ENCODE results near the gene PLSCR5.

PLSCR5 gene

DNA sequence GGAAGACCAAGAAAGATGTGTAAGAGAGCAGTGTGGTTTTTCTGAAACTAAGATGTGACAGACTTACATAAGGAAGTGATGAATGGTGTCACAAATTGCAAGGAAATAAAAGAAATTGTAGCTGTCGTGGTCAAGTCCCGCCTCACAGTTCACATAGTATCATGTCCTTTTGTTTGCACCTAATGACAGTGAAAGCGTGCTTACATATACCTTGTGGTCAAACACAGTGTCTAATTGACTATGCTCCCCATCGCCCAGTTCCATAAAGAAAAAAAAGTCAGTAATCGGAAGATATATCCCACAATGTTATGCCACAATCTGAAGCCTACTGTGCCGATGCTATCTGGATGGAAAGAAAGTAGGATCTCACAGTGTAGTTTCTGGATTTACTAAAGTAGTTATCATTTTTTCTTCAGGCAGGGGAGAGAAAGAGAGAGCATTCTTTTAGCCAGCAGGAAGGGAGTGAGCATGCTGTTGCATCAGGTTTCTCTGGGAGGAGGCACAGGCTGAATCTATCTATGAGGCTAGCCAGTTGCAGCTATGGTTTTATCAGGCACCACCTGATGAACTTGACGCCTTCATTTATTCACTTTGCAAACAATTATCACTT, 50.9 kb downstream of the PLSCR5 start:
- Histone ChIP-seq H3K36me3 (ENCODE audit: control insufficient read depth in 1 of 2, insufficient read depth in 2 of 2, low read length in 2 of 2) (no peaks in the 10 kb centered on the region), H3K4ac (ENCODE audit: low read depth, low read length) (no peak overlapping the region), H3K79me1 (ENCODE audit: low read length) (no peaks in the 10 kb centered on the region), H3K14ac (ENCODE audit: low read length) (no peak overlapping the region), H2AK5ac (ENCODE audit: low read length) (no peak overlapping the region), H2AFZ (ENCODE audit: insufficient read depth, low read length, poor library complexity) (no peak overlapping the region), H2BK5ac (ENCODE audit: low read depth, low read length, poor library complexity) (no peak overlapping the region), H2BK12ac (ENCODE audit: low read length) (no peak overlapping the region), H3K23ac (ENCODE audit: low read length) (no peak overlapping the region), H4K91ac (ENCODE audit: low read depth, low read length) (no peak overlapping the region), H3K9ac (ENCODE audit: low read length) (no peak overlapping the region), H3K79me2 (ENCODE audit: control insufficient read depth, insufficient read depth, low read length, poor library complexity) (no peaks in the 10 kb centered on the region), H4K12ac (ENCODE audit: low read depth, low read length) (no peak overlapping the region), H4K8ac (ENCODE audit: low read depth, low read length) (no peak overlapping the region), H3K4me2 (ENCODE audit: low read length) (no peak overlapping the region), H2BK120ac (ENCODE audit: insufficient read depth, low read length, poor library complexity) (no peak overlapping the region), H3K9me3 (ENCODE audit: insufficient read depth, low read depth, low read length) (no peaks in the 10 kb centered on the region), H3K27me3 (ENCODE audit: insufficient read depth, low read length) (no peaks in the 10 kb centered on the region), H3K4me1 (ENCODE audit: control insufficient read depth in 1 of 2, insufficient read depth in 2 of 2, low read length in 2 of 2) (no peaks in the 10 kb centered on the region), H3K27ac (ENCODE audit: low read depth, low read length) (no peak overlapping the region), H3K4me3 (ENCODE audit: low read depth, low read length) (no peak overlapping the region), H3K18ac (ENCODE audit: low read length) (no peak overlapping the region)
- DNase-seq = peak in 1 of 2 donors; percentile 14
- WGBS (ENCODE audit: extremely low coverage, insufficient coverage, insufficient read length) = 100% methylated on average over 1 of the region's 7 CpGs

DNA sequence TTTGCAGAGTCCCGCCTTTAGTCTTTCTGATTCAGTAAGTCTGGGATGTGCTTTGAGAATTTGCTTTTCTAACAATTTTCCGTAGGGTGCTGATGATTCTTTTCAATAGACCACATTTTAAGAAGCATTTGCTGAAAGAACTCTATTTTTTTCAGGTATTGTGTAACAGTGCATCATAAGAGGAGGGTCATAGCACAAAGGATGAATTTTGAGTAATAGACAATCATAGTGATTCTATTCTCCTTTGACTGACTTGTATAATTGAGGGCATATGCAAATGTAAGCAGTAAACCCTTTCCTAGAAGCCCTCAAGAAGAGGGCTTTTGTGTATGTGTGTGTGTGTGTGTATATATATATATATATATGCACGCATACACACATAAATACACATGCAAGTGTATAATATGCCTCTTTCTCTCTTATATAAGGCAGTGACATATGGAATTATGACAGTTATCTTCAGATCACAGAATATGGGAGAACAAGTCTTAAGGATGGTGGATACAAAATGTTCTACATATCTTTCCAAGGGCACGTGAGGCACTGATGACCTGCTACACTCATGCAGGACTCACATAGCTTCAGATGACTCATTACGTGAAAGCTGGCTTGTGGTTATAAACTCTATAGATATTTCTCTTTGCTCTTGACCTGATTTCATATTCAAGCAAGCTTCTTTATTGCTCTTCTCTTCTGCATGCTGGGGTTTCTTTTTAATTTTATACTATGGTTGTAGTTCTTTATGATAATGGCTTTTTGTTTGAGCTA, 54.2 kb downstream of the PLSCR5 start:
- Histone ChIP-seq H3K4me3 (ENCODE audit: low read depth, low read length) (no peak overlapping the region), H3K4ac (ENCODE audit: low read depth, low read length) (no peak overlapping the region), H3K36me3 (ENCODE audit: control insufficient read depth in 1 of 2, insufficient read depth in 2 of 2, low read length in 2 of 2) (no peaks in the 10 kb centered on the region), H3K23ac (ENCODE audit: low read length) (no peak overlapping the region), H4K12ac (ENCODE audit: low read depth, low read length) (no peak overlapping the region), H2BK5ac (ENCODE audit: low read depth, low read length, poor library complexity) (no peak overlapping the region), H3K18ac (ENCODE audit: low read length) (no peak overlapping the region), H4K8ac (ENCODE audit: low read depth, low read length) (no peak overlapping the region), H3K9me3 (ENCODE audit: insufficient read depth, low read depth, low read length) (no peaks in the 10 kb centered on the region), H3K79me2 (ENCODE audit: control insufficient read depth, insufficient read depth, low read length, poor library complexity) (no peaks in the 10 kb centered on the region), H3K4me2 (ENCODE audit: low read length) (no peak overlapping the region), H3K4me1 (ENCODE audit: control insufficient read depth in 1 of 2, insufficient read depth in 2 of 2, low read length in 2 of 2) (no peaks in the 10 kb centered on the region), H3K27me3 (ENCODE audit: insufficient read depth, low read length) (no peaks in the 10 kb centered on the region), H3K79me1 (ENCODE audit: low read length) (no peaks in the 10 kb centered on the region), H2BK12ac (ENCODE audit: low read length) (no peak overlapping the region), H2BK120ac (ENCODE audit: insufficient read depth, low read length, poor library complexity) (no peak overlapping the region), H2AFZ (ENCODE audit: insufficient read depth, low read length, poor library complexity) (no peak overlapping the region), H4K91ac (ENCODE audit: low read depth, low read length) (no peak overlapping the region), H3K9ac (ENCODE audit: low read length) (no peak overlapping the region), H3K27ac (ENCODE audit: low read depth, low read length) (no peak overlapping the region), H2AK5ac (ENCODE audit: low read length) (no peak overlapping the region), H3K14ac (ENCODE audit: low read length) (no peak overlapping the region)
- WGBS (ENCODE audit: extremely low coverage, insufficient coverage, insufficient read length) = no CpG with 5 or more reads among the region's 5 CpGs
- peak; percentile 51 to 78 for DNase-seq

DNA sequence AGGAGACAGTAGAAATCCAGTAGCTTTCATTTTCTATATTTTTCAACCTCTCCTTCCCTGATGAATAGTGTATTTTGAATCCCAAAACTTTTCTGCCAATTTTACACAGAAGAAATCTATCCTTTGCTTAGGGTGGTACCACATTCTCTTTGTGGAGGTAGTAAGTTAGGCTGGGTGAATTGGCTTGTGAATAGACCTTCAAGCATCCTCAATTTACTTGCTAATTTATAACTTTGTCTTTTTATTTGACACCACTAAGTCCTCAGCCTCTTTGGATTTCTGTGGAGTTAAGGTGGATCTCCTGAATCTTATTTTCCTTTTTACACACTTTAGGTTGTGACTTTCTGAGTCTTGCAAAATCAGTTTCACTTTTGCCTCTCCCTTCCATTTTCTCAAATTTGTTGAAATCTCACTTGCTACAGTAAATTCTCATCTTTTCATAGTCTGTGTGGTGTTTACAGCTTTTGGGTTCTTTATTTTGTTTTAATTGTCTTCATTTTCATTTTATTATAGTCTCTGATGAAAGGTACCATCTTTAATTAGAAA, 55.0 kb downstream of the PLSCR5 start:
- no peak overlapping the region for H3K14ac ChIP-seq (ENCODE audit: low read length)
- no peak overlapping the region for H3K23ac ChIP-seq (ENCODE audit: low read length)
- no peak overlapping the region for H3K4ac ChIP-seq (ENCODE audit: low read depth, low read length)
- no peak overlapping the region for H2AFZ ChIP-seq (ENCODE audit: insufficient read depth, low read length, poor library complexity)
- H3K18ac ChIP-seq (ENCODE audit: low read length) = no peak overlapping the region
- H4K91ac ChIP-seq (ENCODE audit: low read depth, low read length) = no peak overlapping the region
- H2BK12ac ChIP-seq (ENCODE audit: low read length) = no peak overlapping the region
- no peaks in the 10 kb centered on the region for H3K27me3 ChIP-seq (ENCODE audit: insufficient read depth, low read length)
- H2BK5ac ChIP-seq (ENCODE audit: low read depth, low read length, poor library complexity) = no peak overlapping the region
- no peak overlapping the region for H2AK5ac ChIP-seq (ENCODE audit: low read length)
- no peaks in the 10 kb centered on the region for H3K79me2 ChIP-seq (ENCODE audit: control insufficient read depth, insufficient read depth, low read length, poor library complexity)
- H2BK120ac ChIP-seq (ENCODE audit: insufficient read depth, low read length, poor library complexity) = no peak overlapping the region
- no peak overlapping the region for H4K12ac ChIP-seq (ENCODE audit: low read depth, low read length)
- H3K79me1 ChIP-seq (ENCODE audit: low read length) = no peaks in the 10 kb centered on the region
- no peak overlapping the region for H3K9ac ChIP-seq (ENCODE audit: low read length)
- no peaks in the 10 kb centered on the region for H3K36me3 ChIP-seq (ENCODE audit: control insufficient read depth in 1 of 2, insufficient read depth in 2 of 2, low read length in 2 of 2)
- no peaks in the 10 kb centered on the region for H3K9me3 ChIP-seq (ENCODE audit: insufficient read depth, low read depth, low read length)
- no peak for DNase-seq
- H3K4me1 ChIP-seq (ENCODE audit: control insufficient read depth in 1 of 2, insufficient read depth in 2 of 2, low read length in 2 of 2) = no peaks in the 10 kb centered on the region
- no peak overlapping the region for H4K8ac ChIP-seq (ENCODE audit: low read depth, low read length)
- no peak overlapping the region for H3K4me3 ChIP-seq (ENCODE audit: low read depth, low read length)
- H3K4me2 ChIP-seq (ENCODE audit: low read length) = no peak overlapping the region
- H3K27ac ChIP-seq (ENCODE audit: low read depth, low read length) = no peak overlapping the region

DNA sequence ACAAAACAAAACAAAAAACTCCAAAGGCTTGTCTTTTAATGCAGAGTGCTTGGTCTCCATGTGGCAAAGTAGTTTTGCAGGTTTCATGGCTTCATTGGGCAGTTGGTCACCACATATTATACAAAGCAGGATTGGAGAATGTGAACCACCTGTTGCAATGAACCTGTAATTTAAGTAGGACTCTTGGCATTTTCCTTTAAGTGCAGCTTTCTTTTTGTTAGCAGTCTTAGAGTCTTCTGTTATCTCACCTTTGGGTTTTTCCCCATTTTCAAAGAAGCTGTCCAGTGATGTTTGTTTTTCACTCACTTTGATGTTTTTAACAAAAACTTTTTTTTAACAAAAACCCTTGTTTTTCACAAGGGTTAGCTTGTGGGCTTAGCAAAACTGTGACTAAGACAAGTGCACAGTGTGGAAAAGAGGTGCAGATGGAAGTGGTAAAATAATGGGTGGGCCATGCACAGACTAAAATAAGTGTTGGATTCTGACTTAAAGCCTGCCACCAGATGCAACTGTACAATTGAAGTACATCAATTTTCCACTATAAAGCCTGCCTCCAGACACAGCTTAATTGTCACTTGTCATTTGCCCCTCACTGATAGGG, 57.8 kb downstream of the PLSCR5 start:
- Histone ChIP-seq H3K4me3 (ENCODE audit: low read depth, low read length) (no peak overlapping the region), H2BK5ac (ENCODE audit: low read depth, low read length, poor library complexity) (no peak overlapping the region), H3K4me2 (ENCODE audit: low read length) (no peak overlapping the region), H3K27me3 (ENCODE audit: insufficient read depth, low read length) (no peaks in the 10 kb centered on the region), H2AFZ (ENCODE audit: insufficient read depth, low read length, poor library complexity) (no peak overlapping the region), H3K4me1 (ENCODE audit: control insufficient read depth in 1 of 2, insufficient read depth in 2 of 2, low read length in 2 of 2) (peaks cover 0 to 2% of the 10 kb centered on the region in 2 experiments), H3K36me3 (ENCODE audit: control insufficient read depth in 1 of 2, insufficient read depth in 2 of 2, low read length in 2 of 2) (no peaks in the 10 kb centered on the region), H3K27ac (ENCODE audit: low read depth, low read length) (no peak overlapping the region), H2BK12ac (ENCODE audit: low read length) (no peak overlapping the region), H3K14ac (ENCODE audit: low read length) (no peak overlapping the region), H3K23ac (ENCODE audit: low read length) (no peak overlapping the region), H4K91ac (ENCODE audit: low read depth, low read length) (no peak overlapping the region), H3K9me3 (ENCODE audit: insufficient read depth, low read depth, low read length) (no peaks in the 10 kb centered on the region), H2BK120ac (ENCODE audit: insufficient read depth, low read length, poor library complexity) (no peak overlapping the region), H2AK5ac (ENCODE audit: low read length) (no peak overlapping the region), H3K79me2 (ENCODE audit: control insufficient read depth, insufficient read depth, low read length, poor library complexity) (peaks cover 6% of the 10 kb centered on the region), H3K4ac (ENCODE audit: low read depth, low read length) (no peak overlapping the region), H3K18ac (ENCODE audit: low read length) (no peak overlapping the region), H4K8ac (ENCODE audit: low read depth, low read length) (no peak overlapping the region), H4K12ac (ENCODE audit: low read depth, low read length) (no peak overlapping the region), H3K79me1 (ENCODE audit: low read length) (peaks cover 8% of the 10 kb centered on the region), H3K9ac (ENCODE audit: low read length) (no peak overlapping the region)
- DNase-seq = no peak

Data from trophoblast cell (in vitro differentiated cells and primary cell).